SK-N-SH (cell line): ENCODE data around the gene SORD.

ENCODE experiments used
- CHD2 ChIP-seq: fragments of 150-350 bp; IDR thresholded peaks from 2 replicates; pipeline ENCODE4 v1.6.1; 2018; ENCODE audit warnings: low read length; ENCODE audit not compliant: partially characterized antibody
- EP300 ChIP-seq, 2 experiments: IDR thresholded peaks; 2 replicates each; pipeline versions ENCODE4 v1.4.0 to v1.6.1; 2012; ENCODE audit warnings: borderline replicate concordance in 1 of 2, low read depth in 1 of 2, low read length in 1 of 2
- EZH2phosphoT487 ChIP-seq: fragments of 200-600 bp; sonication (generic); IDR thresholded peaks from 2 replicates; pipeline ENCODE4 v1.6.1; 2017; ENCODE audit warnings: low read depth, mixed run types, mild to moderate bottlenecking, antibody characterized with exemption, moderate library complexity, borderline replicate concordance
- FOXJ3 ChIP-seq: sonication (generic); formaldehyde crosslinking; IDR thresholded peaks from 2 replicates; pipeline ENCODE4 v1.5.1; 2020; ENCODE audit warnings: mild to moderate bottlenecking, missing genetic modification reagents
- MEF2A ChIP-seq: IDR thresholded peaks from 2 replicates; pipeline ENCODE4 v1.4.0; 2012; ENCODE audit warnings: low read depth, borderline replicate concordance
- POLR2AphosphoS5 ChIP-seq: IDR thresholded peaks from 2 replicates; pipeline ENCODE4 v1.6.1; 2012; ENCODE audit warnings: low read depth, low read length
- RAD21 ChIP-seq: IDR thresholded peaks from 2 replicates; pipeline ENCODE4 v1.6.1; 2012; ENCODE audit warnings: mild to moderate bottlenecking, low read length
- SMC3 ChIP-seq: IDR thresholded peaks from 2 replicates; pipeline ENCODE4 v1.6.1; 2012; ENCODE audit warnings: low read depth, low read length, improper control_type of control experiment
- YY1 ChIP-seq: IDR thresholded peaks from 2 replicates; pipeline ENCODE4 v1.4.0; 2012; ENCODE audit warnings: low read depth, mild to moderate bottlenecking
- ZBTB33 ChIP-seq: IDR thresholded peaks from 2 replicates; pipeline ENCODE4 v1.4.0; 2012; ENCODE audit warnings: low read depth, borderline replicate concordance
- TF ChIP-seq, protein P1 (sequence below): fragments of 200-600 bp; sonication (generic); IDR thresholded peaks from 2 replicates; pipeline ENCODE4 v1.6.1; 2017; ENCODE audit warnings: antibody characterized with exemption, mild to moderate bottlenecking, moderate library complexity
- TF ChIP-seq, protein P2 (sequence below): fragments of 150-350 bp; IDR thresholded peaks from 2 replicates; pipeline ENCODE4 v1.6.1; 2017; ENCODE audit warnings: antibody characterized with exemption, low read length, low read depth, borderline replicate concordance

DNA sequence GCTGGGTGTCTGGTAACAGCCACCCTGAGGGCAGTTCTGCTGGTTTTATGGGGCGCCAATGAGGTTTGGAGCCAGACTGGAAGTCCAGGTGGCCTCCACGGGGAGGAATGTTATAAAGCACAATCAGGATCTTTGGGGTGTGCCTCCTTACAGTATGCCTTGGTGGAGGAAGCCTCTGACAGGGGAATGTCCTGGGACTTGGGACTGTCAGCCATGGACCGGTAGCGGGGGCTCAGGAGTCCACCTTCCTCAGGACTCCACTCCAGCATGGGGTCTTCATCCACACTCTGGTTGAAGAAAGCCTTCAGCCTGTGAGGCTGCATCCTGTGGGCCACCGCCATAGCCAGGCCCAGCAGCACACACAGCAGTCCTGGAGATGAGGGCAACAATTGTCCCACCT, 96.0 kb downstream of the SORD start:
- TF ChIP-seq EP300 (IDR thresholded peaks at IDR 0.05; ENCODE audit: borderline replicate concordance in 1 of 2, low read depth in 1 of 2, low read length in 1 of 2) (no peak), SMC3 (no peak), CHD2 (no peak), RAD21 (no peak), MEF2A (no peak), EZH2phosphoT487 (no peak), FOXJ3 (CRISPR knock-in tag) (no peak), POLR2AphosphoS5 (no peak), YY1 (no peak), ZBTB33 (no peak)
- TF ChIP-seq, protein P1, sequence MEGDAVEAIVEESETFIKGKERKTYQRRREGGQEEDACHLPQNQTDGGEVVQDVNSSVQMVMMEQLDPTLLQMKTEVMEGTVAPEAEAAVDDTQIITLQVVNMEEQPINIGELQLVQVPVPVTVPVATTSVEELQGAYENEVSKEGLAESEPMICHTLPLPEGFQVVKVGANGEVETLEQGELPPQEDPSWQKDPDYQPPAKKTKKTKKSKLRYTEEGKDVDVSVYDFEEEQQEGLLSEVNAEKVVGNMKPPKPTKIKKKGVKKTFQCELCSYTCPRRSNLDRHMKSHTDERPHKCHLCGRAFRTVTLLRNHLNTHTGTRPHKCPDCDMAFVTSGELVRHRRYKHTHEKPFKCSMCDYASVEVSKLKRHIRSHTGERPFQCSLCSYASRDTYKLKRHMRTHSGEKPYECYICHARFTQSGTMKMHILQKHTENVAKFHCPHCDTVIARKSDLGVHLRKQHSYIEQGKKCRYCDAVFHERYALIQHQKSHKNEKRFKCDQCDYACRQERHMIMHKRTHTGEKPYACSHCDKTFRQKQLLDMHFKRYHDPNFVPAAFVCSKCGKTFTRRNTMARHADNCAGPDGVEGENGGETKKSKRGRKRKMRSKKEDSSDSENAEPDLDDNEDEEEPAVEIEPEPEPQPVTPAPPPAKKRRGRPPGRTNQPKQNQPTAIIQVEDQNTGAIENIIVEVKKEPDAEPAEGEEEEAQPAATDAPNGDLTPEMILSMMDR, result no peak
- TF ChIP-seq, protein P2, sequence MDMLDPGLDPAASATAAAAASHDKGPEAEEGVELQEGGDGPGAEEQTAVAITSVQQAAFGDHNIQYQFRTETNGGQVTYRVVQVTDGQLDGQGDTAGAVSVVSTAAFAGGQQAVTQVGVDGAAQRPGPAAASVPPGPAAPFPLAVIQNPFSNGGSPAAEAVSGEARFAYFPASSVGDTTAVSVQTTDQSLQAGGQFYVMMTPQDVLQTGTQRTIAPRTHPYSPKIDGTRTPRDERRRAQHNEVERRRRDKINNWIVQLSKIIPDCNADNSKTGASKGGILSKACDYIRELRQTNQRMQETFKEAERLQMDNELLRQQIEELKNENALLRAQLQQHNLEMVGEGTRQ, result no peak
